ENCODE data around the gene TSC22D2. TPM values are rescaled to one million over a fixed set of nuclear protein-coding genes. Genes with fewer than 3 reads are reported as not detected.

TSC22D2 gene
- total RNA-seq, 1 experiment from 2014 or later, result 26.5 TPM

DNA sequence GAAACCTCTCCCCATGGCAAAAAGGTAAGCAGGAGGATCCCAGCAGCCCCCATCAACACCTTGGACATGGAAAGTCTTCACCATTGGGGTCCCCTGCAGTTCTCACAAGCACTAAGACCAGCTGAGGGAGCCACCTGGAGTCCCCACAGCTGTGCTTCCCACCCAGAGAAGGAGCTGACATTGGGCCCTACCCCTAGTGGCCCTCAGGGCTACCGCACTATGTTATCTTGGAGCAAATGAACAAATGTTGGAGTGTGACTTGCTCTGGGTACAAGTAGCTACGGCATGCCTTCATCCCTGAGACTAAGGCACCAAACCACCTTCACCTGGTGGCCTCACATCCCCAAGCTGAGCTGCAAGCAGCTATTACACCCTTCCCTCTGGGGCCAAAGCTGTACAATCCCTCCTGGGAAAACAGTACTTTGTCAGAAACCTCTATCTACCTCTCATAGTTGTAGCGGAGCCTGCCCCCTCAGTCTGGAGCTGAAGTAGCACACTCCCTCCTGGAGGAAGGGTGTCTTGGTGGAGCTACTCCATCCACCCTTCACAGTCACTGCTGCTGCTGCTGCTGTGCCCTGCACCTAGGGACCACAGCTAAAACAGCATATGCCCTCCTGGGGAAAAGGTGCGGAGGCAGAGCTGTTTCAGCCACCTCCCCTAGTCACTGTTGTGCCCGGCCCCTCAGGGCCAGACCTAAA lies 95.5 kb downstream of the TSC22D2 start:
- peak; percentile 56 for DNase-seq
- Histone ChIP-seq H2BK15ac (ENCODE audit: low read depth, low read length) (no peak overlapping the region), H3K79me1 (ENCODE audit: insufficient read depth, low read depth, low read length, poor library complexity, severe bottlenecking) (no peaks in the 10 kb centered on the region), H4K8ac (replicated peaks; ENCODE audit: insufficient read length, low read depth, low read length) (no peak overlapping the region), H2BK5ac (ENCODE audit: insufficient read length, low read length) (no peak overlapping the region), H2AFZ (ENCODE audit: low read length) (no peak overlapping the region), H3K14ac (ENCODE audit: insufficient read depth, low read length) (no peak overlapping the region), H3K23ac (ENCODE audit: insufficient read length, low read depth, low read length) (no peak overlapping the region), H4K91ac (ENCODE audit: insufficient read length, low read depth, low read length) (no peak overlapping the region), H3K4me2 (ENCODE audit: insufficient read depth, insufficient read length, low read length) (no peak overlapping the region), H3K56ac (ENCODE audit: insufficient read length, low read depth, low read length) (no peak overlapping the region), H3K9me3 (ENCODE audit: control insufficient read depth, low read depth, low read length) (no peaks in the 10 kb centered on the region), H3K18ac (ENCODE audit: insufficient read length, low read depth, low read length) (no peak overlapping the region), H4K20me1 (ENCODE audit: control insufficient read depth, insufficient read depth, insufficient read length) (no peaks in the 10 kb centered on the region), H3T11ph (ENCODE audit: low read length) (no peak overlapping the region), H3K27ac (ENCODE audit: insufficient read length, low read depth, low read length) (no peak overlapping the region), H3K4me1 (ENCODE audit: insufficient read depth, low read length) (no peaks in the 10 kb centered on the region), H3K23me2 (ENCODE audit: insufficient read length, low read depth, low read length, poor library complexity, severe bottlenecking) (no peaks in the 10 kb centered on the region), H4K5ac (ENCODE audit: insufficient read length, low read depth, low read length) (no peak overlapping the region), H2BK12ac (ENCODE audit: insufficient read length, low read depth, low read length) (no peak overlapping the region), H2AK5ac (ENCODE audit: insufficient read length, low read length) (no peak overlapping the region), H2BK20ac (ENCODE audit: low read depth, low read length, poor library complexity, severe bottlenecking) (no peak overlapping the region), H3K4ac (ENCODE audit: low read depth, low read length) (no peak overlapping the region), H3K9ac (ENCODE audit: extremely low read depth, insufficient read length, low read length) (no peak overlapping the region), H3K79me2 (ENCODE audit: insufficient read depth, low read length) (no peaks in the 10 kb centered on the region), H3K27me3 (ENCODE audit: insufficient read depth, low read length) (no peaks in the 10 kb centered on the region), H2BK120ac (ENCODE audit: low read depth, low read length, poor library complexity, severe bottlenecking) (no peak overlapping the region)
- no CpG with 5 or more reads among the region's 5 CpGs for WGBS (ENCODE audit: extremely low coverage, insufficient read length, low lambda C conversion rate)
- Mint-ChIP-seq H3K27me3 (ENCODE audit: low read depth) (no peaks in the 10 kb centered on the region; the same call in none of the 2 replicates), H3K9me3 (peaks cover 28 to 30% of the 10 kb centered on the region in 2 experiments), H3K27ac (peak overlapping the region in 1 of 3 experiments; percentile 30; a peak in 1 of 7 replicates), H3K4me3 (no peak overlapping the region), H3K4me1 (0 out of 4 replicates have a peak, but pooled peaks cover 0 to 3% of the 10 kb centered on the region in 2 experiments), H3K36me3 (ENCODE audit: insufficient read depth in 1 of 3, low read depth in 3 of 3) (peaks cover 11 to 25% (median 16%) of the 10 kb centered on the region in 3 experiments)
- TF ChIP-seq, protein P1, sequence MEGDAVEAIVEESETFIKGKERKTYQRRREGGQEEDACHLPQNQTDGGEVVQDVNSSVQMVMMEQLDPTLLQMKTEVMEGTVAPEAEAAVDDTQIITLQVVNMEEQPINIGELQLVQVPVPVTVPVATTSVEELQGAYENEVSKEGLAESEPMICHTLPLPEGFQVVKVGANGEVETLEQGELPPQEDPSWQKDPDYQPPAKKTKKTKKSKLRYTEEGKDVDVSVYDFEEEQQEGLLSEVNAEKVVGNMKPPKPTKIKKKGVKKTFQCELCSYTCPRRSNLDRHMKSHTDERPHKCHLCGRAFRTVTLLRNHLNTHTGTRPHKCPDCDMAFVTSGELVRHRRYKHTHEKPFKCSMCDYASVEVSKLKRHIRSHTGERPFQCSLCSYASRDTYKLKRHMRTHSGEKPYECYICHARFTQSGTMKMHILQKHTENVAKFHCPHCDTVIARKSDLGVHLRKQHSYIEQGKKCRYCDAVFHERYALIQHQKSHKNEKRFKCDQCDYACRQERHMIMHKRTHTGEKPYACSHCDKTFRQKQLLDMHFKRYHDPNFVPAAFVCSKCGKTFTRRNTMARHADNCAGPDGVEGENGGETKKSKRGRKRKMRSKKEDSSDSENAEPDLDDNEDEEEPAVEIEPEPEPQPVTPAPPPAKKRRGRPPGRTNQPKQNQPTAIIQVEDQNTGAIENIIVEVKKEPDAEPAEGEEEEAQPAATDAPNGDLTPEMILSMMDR (conservative IDR thresholded peaks at IDR 0.05), result peak; percentile 48; the same call in 2 of the 3 replicates

All from H9 (cell line).